ENCODE measurements around the gene RAP1A.

The RAP1A gene

DNA sequence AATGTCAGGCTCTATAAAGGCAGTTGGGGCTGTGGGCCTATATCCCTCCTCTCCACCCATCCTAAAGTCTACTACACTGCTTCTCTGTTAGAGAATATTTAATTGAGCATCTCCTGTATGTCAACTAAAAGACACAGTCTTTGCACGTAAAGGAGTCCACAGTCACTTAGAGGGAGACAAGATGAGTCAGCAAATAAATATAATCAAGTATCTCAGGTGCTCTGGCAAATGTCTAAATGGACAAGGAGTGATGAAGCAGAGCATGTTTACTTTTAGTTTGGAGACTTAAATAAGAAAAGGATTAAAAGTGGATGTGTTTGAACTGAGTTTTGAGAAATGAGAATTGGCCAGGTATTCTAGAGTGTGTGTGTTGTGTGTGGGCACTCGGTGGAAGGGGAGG, 41.8 kb upstream of the RAP1A start:
- no peak for TF ChIP-seq EZH2 (IDR thresholded peaks at IDR 0.05; ENCODE audit: borderline replicate concordance, low read length)
- TF ChIP-seq, protein P1, sequence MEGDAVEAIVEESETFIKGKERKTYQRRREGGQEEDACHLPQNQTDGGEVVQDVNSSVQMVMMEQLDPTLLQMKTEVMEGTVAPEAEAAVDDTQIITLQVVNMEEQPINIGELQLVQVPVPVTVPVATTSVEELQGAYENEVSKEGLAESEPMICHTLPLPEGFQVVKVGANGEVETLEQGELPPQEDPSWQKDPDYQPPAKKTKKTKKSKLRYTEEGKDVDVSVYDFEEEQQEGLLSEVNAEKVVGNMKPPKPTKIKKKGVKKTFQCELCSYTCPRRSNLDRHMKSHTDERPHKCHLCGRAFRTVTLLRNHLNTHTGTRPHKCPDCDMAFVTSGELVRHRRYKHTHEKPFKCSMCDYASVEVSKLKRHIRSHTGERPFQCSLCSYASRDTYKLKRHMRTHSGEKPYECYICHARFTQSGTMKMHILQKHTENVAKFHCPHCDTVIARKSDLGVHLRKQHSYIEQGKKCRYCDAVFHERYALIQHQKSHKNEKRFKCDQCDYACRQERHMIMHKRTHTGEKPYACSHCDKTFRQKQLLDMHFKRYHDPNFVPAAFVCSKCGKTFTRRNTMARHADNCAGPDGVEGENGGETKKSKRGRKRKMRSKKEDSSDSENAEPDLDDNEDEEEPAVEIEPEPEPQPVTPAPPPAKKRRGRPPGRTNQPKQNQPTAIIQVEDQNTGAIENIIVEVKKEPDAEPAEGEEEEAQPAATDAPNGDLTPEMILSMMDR (IDR thresholded peaks at IDR 0.05; ENCODE audit: low read length), result no peak
- H4K20me1 ChIP-seq (ENCODE audit: insufficient read depth, low read length), result no peaks in the 10 kb centered on the region
- H3K4me3 ChIP-seq (ENCODE audit: low read depth, low read length, poor library complexity, severe bottlenecking), result no peak overlapping the region
- H3K27ac ChIP-seq (ENCODE audit: low read depth, low read length, poor library complexity, severe bottlenecking), result no peak overlapping the region
- H2AFZ ChIP-seq (ENCODE audit: low read length), result no peak overlapping the region
- no peaks in the 10 kb centered on the region for H3K9me3 ChIP-seq (ENCODE audit: low read length)
- H3K4me2 ChIP-seq (ENCODE audit: low read length), result no peak overlapping the region
- no peak overlapping the region for H3K9ac ChIP-seq (ENCODE audit: low read length)
- H3K36me3 ChIP-seq (ENCODE audit: insufficient read depth, low read length), result no peaks in the 10 kb centered on the region
- no peaks in the 10 kb centered on the region for H3K79me2 ChIP-seq (ENCODE audit: insufficient read depth, low read length)
- H3K9me2 ChIP-seq (ENCODE audit: low read depth, low read length), result no peaks in the 10 kb centered on the region
- H3K4me1 ChIP-seq (ENCODE audit: insufficient read depth, low read length, severe bottlenecking), result no peaks in the 10 kb centered on the region
- no peaks in the 10 kb centered on the region for H3F3A ChIP-seq (ENCODE audit: insufficient read depth, low read length)
- no peaks in the 10 kb centered on the region for H3K27me3 ChIP-seq (ENCODE audit: insufficient read depth, low read length)

DNA sequence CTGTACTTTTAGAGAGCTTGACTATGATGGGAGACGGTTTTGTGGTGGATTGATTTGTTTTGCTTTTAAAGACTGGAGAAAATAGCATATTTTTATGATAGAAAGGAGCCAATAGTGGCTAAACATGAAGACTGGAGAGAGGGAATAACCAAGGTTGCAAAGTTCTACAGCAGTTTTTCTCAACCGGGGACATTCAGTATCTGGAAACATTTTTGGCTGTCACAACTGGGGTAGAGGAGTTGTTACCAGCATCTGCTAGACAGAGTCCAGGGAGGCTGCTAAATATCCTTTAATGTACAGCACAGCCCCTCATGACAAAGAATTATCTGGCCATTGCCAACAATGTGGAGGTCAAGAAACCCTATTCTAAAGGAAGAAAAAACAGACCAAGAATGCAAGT, 38.4 kb upstream of the RAP1A start:
- H3K4me2 ChIP-seq (ENCODE audit: low read length), result no peak overlapping the region
- no peaks in the 10 kb centered on the region for H3F3A ChIP-seq (ENCODE audit: insufficient read depth, low read length)
- no peak overlapping the region for H3K4me3 ChIP-seq (ENCODE audit: low read depth, low read length, poor library complexity, severe bottlenecking)
- H3K4me1 ChIP-seq (ENCODE audit: insufficient read depth, low read length, severe bottlenecking), result no peaks in the 10 kb centered on the region
- no peak overlapping the region for H2AFZ ChIP-seq (ENCODE audit: low read length)
- no peaks in the 10 kb centered on the region for H3K27me3 ChIP-seq (ENCODE audit: insufficient read depth, low read length)
- no peaks in the 10 kb centered on the region for H3K9me3 ChIP-seq (ENCODE audit: low read length)
- no peaks in the 10 kb centered on the region for H4K20me1 ChIP-seq (ENCODE audit: insufficient read depth, low read length)
- TF ChIP-seq, protein P1 (IDR thresholded peaks at IDR 0.05; ENCODE audit: low read length), result no peak
- TF ChIP-seq EZH2 (IDR thresholded peaks at IDR 0.05; ENCODE audit: borderline replicate concordance, low read length), result no peak
- H3K27ac ChIP-seq (ENCODE audit: low read depth, low read length, poor library complexity, severe bottlenecking), result no peak overlapping the region
- H3K9ac ChIP-seq (ENCODE audit: low read length), result no peak overlapping the region
- no peaks in the 10 kb centered on the region for H3K9me2 ChIP-seq (ENCODE audit: low read depth, low read length)
- no peaks in the 10 kb centered on the region for H3K79me2 ChIP-seq (ENCODE audit: insufficient read depth, low read length)
- no peaks in the 10 kb centered on the region for H3K36me3 ChIP-seq (ENCODE audit: insufficient read depth, low read length)

DNA sequence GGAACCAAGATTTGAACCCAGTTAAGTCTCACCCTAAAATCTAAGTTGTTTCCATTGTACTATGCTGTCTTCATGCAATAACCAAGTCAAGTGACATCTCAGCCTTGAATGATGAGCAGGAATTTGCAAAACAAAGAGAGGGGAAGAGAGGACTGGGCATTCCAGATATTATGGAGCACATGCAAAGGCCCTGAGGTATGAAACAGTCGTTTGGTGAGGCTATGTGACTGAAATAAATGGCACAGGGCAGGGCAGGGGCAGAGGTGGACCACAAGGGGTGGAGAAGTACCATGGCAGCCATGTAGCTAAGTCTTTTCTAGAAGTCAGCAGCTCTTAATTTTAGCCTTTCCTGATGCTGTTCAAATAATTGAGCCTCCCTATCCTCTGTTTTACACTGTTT, 37.6 kb upstream of the RAP1A start:
- Histone ChIP-seq H3K27me3 (ENCODE audit: insufficient read depth, low read length) (no peaks in the 10 kb centered on the region), H3K79me2 (ENCODE audit: insufficient read depth, low read length) (no peaks in the 10 kb centered on the region), H2AFZ (ENCODE audit: low read length) (no peak overlapping the region), H3K4me1 (ENCODE audit: insufficient read depth, low read length, severe bottlenecking) (no peaks in the 10 kb centered on the region), H3K9ac (ENCODE audit: low read length) (no peak overlapping the region), H3K9me2 (ENCODE audit: low read depth, low read length) (no peaks in the 10 kb centered on the region), H3K27ac (ENCODE audit: low read depth, low read length, poor library complexity, severe bottlenecking) (no peak overlapping the region), H3F3A (ENCODE audit: insufficient read depth, low read length) (no peaks in the 10 kb centered on the region), H3K4me2 (ENCODE audit: low read length) (no peak overlapping the region), H3K4me3 (ENCODE audit: low read depth, low read length, poor library complexity, severe bottlenecking) (no peak overlapping the region), H3K9me3 (ENCODE audit: low read length) (no peaks in the 10 kb centered on the region), H4K20me1 (ENCODE audit: insufficient read depth, low read length) (no peaks in the 10 kb centered on the region), H3K36me3 (ENCODE audit: insufficient read depth, low read length) (no peaks in the 10 kb centered on the region)
- TF ChIP-seq, protein P1 (IDR thresholded peaks at IDR 0.05; ENCODE audit: low read length), result no peak
- TF ChIP-seq EZH2 (IDR thresholded peaks at IDR 0.05; ENCODE audit: borderline replicate concordance, low read length), result no peak

All from OCI-LY1 (cell line).